ENCODE results near the gene POC1A.

POC1A gene

GRCh38 chr3:52077925-52078324 is 76.3 kb downstream of the POC1A start:
- H3K27me3 ChIP-seq (ENCODE audit: insufficient read depth, low read depth, severe bottlenecking) = no peaks in the 10 kb centered on the region
- no peak overlapping the region for H3K4me3 ChIP-seq (ENCODE audit: low read depth, low read length)
- TF ChIP-seq, protein P1, sequence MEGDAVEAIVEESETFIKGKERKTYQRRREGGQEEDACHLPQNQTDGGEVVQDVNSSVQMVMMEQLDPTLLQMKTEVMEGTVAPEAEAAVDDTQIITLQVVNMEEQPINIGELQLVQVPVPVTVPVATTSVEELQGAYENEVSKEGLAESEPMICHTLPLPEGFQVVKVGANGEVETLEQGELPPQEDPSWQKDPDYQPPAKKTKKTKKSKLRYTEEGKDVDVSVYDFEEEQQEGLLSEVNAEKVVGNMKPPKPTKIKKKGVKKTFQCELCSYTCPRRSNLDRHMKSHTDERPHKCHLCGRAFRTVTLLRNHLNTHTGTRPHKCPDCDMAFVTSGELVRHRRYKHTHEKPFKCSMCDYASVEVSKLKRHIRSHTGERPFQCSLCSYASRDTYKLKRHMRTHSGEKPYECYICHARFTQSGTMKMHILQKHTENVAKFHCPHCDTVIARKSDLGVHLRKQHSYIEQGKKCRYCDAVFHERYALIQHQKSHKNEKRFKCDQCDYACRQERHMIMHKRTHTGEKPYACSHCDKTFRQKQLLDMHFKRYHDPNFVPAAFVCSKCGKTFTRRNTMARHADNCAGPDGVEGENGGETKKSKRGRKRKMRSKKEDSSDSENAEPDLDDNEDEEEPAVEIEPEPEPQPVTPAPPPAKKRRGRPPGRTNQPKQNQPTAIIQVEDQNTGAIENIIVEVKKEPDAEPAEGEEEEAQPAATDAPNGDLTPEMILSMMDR (IDR thresholded peaks at IDR 0.05; ENCODE audit: low read depth, low read length) = no peak
- no peak for DNase-seq
- no peaks in the 10 kb centered on the region for H3K9me3 ChIP-seq (ENCODE audit: severe bottlenecking)
- peaks cover 11% of the 10 kb centered on the region; the same call in 1 of the 2 replicates for H3K36me3 ChIP-seq
- no peak overlapping the region for H3K27ac ChIP-seq

- TF ChIP-seq, protein P1 (IDR thresholded peaks at IDR 0.05; ENCODE audit: low read depth, low read length) = no peak
Measured at GRCh38 chr3:52076896-52077780, 77.1 kb downstream of the POC1A start.

DNA sequence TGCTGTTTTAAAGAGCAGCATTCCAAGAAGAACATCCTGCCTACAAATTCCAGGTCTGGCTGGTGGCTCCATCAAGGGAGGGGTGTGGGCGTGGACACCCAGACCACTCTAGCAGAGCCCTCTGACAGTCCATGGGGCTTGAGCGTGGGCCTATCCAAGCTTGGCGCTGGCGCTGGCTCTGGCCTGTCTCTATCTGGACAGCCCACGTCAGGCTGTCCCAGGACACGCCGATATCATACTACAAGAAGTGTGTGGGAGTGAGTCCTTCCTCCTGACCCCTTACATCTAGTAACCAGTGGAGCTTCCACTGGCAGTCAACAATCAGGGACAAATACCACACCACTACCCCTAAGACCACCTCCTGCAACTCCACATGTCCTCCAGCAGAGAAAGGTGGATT is 80.7 kb downstream of the POC1A start:
- TF ChIP-seq, protein P1 (IDR thresholded peaks at IDR 0.05; ENCODE audit: low read depth, low read length) = no peak
- Histone ChIP-seq H3K27ac (no peak overlapping the region), H3K27me3 (ENCODE audit: insufficient read depth, low read depth, severe bottlenecking) (no peaks in the 10 kb centered on the region), H3K36me3 (peaks cover 11% of the 10 kb centered on the region; the same call in 1 of the 2 replicates), H3K9me3 (ENCODE audit: severe bottlenecking) (no peaks in the 10 kb centered on the region), H3K4me3 (ENCODE audit: low read depth, low read length) (no peak overlapping the region)
- no peak for DNase-seq

More at GRCh38 chr3:52076896-52077780, 77.1 kb downstream of the POC1A start:
- no peak for DNase-seq
- Histone ChIP-seq H3K27me3 (ENCODE audit: insufficient read depth, low read depth, severe bottlenecking) (no peaks in the 10 kb centered on the region), H3K4me3 (ENCODE audit: low read depth, low read length) (no peak overlapping the region), H3K27ac (no peak overlapping the region), H3K36me3 (peaks cover 11% of the 10 kb centered on the region; the same call in 1 of the 2 replicates), H3K9me3 (ENCODE audit: severe bottlenecking) (no peaks in the 10 kb centered on the region)

GRCh38 chr3:52072471-52072870 is 81.8 kb downstream of the POC1A start:
- TF ChIP-seq, protein P1 (IDR thresholded peaks at IDR 0.05; ENCODE audit: low read depth, low read length) = no peak
- DNase-seq = no peak
- no peaks in the 10 kb centered on the region for H3K27me3 ChIP-seq (ENCODE audit: insufficient read depth, low read depth, severe bottlenecking)
- no peak overlapping the region for H3K4me3 ChIP-seq (ENCODE audit: low read depth, low read length)
- H3K9me3 ChIP-seq (ENCODE audit: severe bottlenecking) = no peaks in the 10 kb centered on the region
- H3K27ac ChIP-seq = no peak overlapping the region
- H3K36me3 ChIP-seq = peaks cover 11% of the 10 kb centered on the region; the same call in 1 of the 2 replicates

DNA sequence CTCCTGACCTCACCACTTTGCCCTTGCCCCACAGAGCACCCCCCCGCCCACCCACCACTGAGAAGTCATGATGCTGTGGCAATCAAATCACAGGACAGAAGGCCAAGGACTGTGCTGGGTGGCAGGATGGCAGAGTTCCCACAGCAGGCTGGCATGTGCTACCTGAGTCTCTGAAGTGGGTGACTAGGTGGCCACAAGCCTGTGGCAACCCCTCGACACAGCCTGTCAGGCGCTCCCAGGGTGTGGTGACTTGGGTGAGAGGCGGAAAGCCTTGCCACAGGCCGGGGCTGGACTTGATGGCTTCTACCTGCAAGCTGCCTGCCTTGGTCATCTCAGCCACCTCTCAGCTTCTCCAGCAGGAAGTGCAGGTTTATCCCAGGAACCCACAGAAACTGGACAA is 82.2 kb downstream of the POC1A start:
- no peak overlapping the region for H3K4me3 ChIP-seq (ENCODE audit: low read depth, low read length)

More for the DNA sequence above, 82.2 kb downstream of the POC1A start:
- H3K9me3 ChIP-seq (ENCODE audit: severe bottlenecking) = no peaks in the 10 kb centered on the region
- peaks cover 11% of the 10 kb centered on the region; the same call in 1 of the 2 replicates for H3K36me3 ChIP-seq
- TF ChIP-seq, protein P1 (IDR thresholded peaks at IDR 0.05; ENCODE audit: low read depth, low read length) = no peak
- no peaks in the 10 kb centered on the region for H3K27me3 ChIP-seq (ENCODE audit: insufficient read depth, low read depth, severe bottlenecking)
- no peak overlapping the region for H3K27ac ChIP-seq
- no peak for DNase-seq

Data from WERI-Rb-1 (cell line).